Mesendoderm (in vitro differentiated cells): Measurements from ENCODE around the gene GNA15.

ENCODE experiments used
- DNase-seq: peaks from one replicate; pipeline ENCODE4 v3.0.0; 2013
- H2AK5ac ChIP-seq: 2 replicates; pipeline ENCODE4 v1.6.1; 2013; ENCODE audit warnings: low read length, inconsistent platforms
- H2BK120ac ChIP-seq: 2 replicates; pipeline ENCODE4 v1.6.1; 2013; ENCODE audit warnings: low read depth, mild to moderate bottlenecking, low read length, moderate library complexity, mixed read lengths
- H2BK15ac ChIP-seq: replicated peaks from 2 replicates; pipeline ENCODE4 v1.6.1; 2013; ENCODE audit warnings: low read depth, mild to moderate bottlenecking, moderate library complexity
- H2BK5ac ChIP-seq: 2 replicates; pipeline ENCODE4 v1.6.1; 2013; ENCODE audit warnings: low read length, inconsistent platforms
- H3K18ac ChIP-seq: 2 replicates; pipeline ENCODE4 v1.6.1; 2013; ENCODE audit warnings: mild to moderate bottlenecking, low read length, mixed read lengths
- H3K23ac ChIP-seq: one replicate; pipeline ENCODE4 v1.6.1; 2013; ENCODE audit warnings: low read length
- H3K27ac ChIP-seq: 2 replicates; pipeline ENCODE4 v1.5.1; 2013; ENCODE audit warnings: low read depth, mild to moderate bottlenecking, inconsistent platforms, low read length, moderate library complexity
- H3K27me3 ChIP-seq: 2 replicates; pipeline ENCODE4 v1.6.1; 2013; ENCODE audit warnings: low read length, control low read depth, mild to moderate bottlenecking, inconsistent platforms; ENCODE audit not compliant: insufficient read depth, poor library complexity
- H3K36me3 ChIP-seq: 2 replicates; pipeline ENCODE4 v1.6.1; 2013; ENCODE audit warnings: low read length, inconsistent platforms; ENCODE audit not compliant: control insufficient read depth, insufficient read depth
- H3K4ac ChIP-seq: one replicate; pipeline ENCODE4 v1.6.1; 2013; ENCODE audit warnings: low read depth, mild to moderate bottlenecking, low read length, moderate library complexity
- H3K4me1 ChIP-seq: 2 replicates; pipeline ENCODE4 v1.6.1; 2013; ENCODE audit warnings: low read depth, low read length, inconsistent platforms; ENCODE audit not compliant: control insufficient read depth
- H3K4me2 ChIP-seq: 2 replicates; pipeline ENCODE4 v1.6.1; 2013; ENCODE audit warnings: low read length
- H3K4me3 ChIP-seq: 2 replicates; pipeline ENCODE4 v1.5.1; 2013; ENCODE audit warnings: mild to moderate bottlenecking, low read length
- H3K56ac ChIP-seq: one replicate; pipeline ENCODE4 v1.6.1; 2013; ENCODE audit warnings: low read length
- H3K79me1 ChIP-seq: 2 replicates; pipeline ENCODE4 v1.6.1; 2013; ENCODE audit warnings: low read length, inconsistent platforms
- H3K79me2 ChIP-seq: 2 replicates; pipeline ENCODE4 v1.6.1; 2013; ENCODE audit warnings: mild to moderate bottlenecking, low read length; ENCODE audit not compliant: control insufficient read depth, insufficient read depth
- H3K9ac ChIP-seq: 2 replicates; pipeline ENCODE4 v1.6.1; 2013; ENCODE audit warnings: low read length, inconsistent platforms
- H4K5ac ChIP-seq: one replicate; pipeline ENCODE4 v1.6.1; 2013; ENCODE audit warnings: low read length
- H4K8ac ChIP-seq: one replicate; pipeline ENCODE4 v1.6.1; 2013; ENCODE audit warnings: low read depth, mild to moderate bottlenecking, control low read depth, low read length, moderate library complexity
- WGBS: extraction: QIAGEN DNeasy Blood & Tissue Kit; methylation state at CpG from one replicate; pipeline ENCODE4 v1.1.7; 2013; ENCODE audit warnings: low lambda C conversion rate, missing lambda C conversion rate; ENCODE audit not compliant: insufficient coverage; ENCODE audit errors: extremely low coverage; 5-methylcytosine and 5-hydroxymethylcytosine counted together

Gene GNA15

GRCh38 chr19:3137119-3137518, 1.3 kb downstream of the GNA15 start:
- Histone ChIP-seq H3K4me3 (no peak overlapping the region), H3K27me3 (no peaks in the 10 kb centered on the region), H4K8ac (no peak overlapping the region), H3K79me2 (no peaks in the 10 kb centered on the region), H3K4me2 (no peak overlapping the region), H3K27ac (no peak overlapping the region), H3K56ac (no peak overlapping the region), H3K36me3 (no peaks in the 10 kb centered on the region), H3K18ac (no peak overlapping the region), H2BK5ac (no peak overlapping the region), H2AK5ac (no peak overlapping the region), H3K9ac (no peak overlapping the region), H3K79me1 (no peaks in the 10 kb centered on the region), H4K5ac (no peak overlapping the region), H3K4me1 (no peaks in the 10 kb centered on the region), H3K4ac (no peak overlapping the region), H2BK15ac (no peak overlapping the region), H3K23ac (no peak overlapping the region), H2BK120ac (no peak overlapping the region)
- no CpG with 5 or more reads among the region's 7 CpGs for WGBS
- no peak for DNase-seq

DNA sequence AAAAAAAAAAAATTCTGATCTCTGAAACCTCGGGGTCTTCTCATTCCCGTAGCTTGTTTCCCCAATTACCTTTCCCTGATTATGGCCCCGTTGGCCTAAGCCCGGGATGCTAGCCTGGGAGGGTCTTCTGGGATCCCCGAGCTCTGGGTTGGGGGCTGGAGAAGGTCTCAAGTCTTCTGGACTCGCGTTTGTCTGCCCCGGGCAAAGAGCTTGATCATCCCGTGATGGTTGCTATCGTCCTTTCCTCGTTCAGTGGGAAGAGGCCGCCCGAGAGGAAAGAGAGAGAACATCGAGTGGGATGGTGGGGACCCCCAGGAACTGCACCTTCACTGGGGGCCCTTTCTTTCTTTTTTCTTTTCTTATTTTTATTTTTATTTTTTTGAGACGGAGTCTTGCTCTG, 2.4 kb downstream of the GNA15 start:
- H3K79me2 ChIP-seq = no peaks in the 10 kb centered on the region
- no peak overlapping the region for H2BK15ac ChIP-seq
- no peak overlapping the region for H2BK120ac ChIP-seq
- no peak overlapping the region for H4K5ac ChIP-seq
- H3K9ac ChIP-seq = no peak overlapping the region
- no peak overlapping the region for H3K4me3 ChIP-seq
- DNase-seq = no peak
- no CpG with 5 or more reads among the region's 15 CpGs for WGBS
- H3K18ac ChIP-seq = no peak overlapping the region
- H3K27me3 ChIP-seq = no peaks in the 10 kb centered on the region
- no peaks in the 10 kb centered on the region for H3K36me3 ChIP-seq
- no peak overlapping the region for H2AK5ac ChIP-seq
- H3K4ac ChIP-seq = no peak overlapping the region
- no peak overlapping the region for H2BK5ac ChIP-seq
- H3K4me1 ChIP-seq = no peaks in the 10 kb centered on the region
- no peak overlapping the region for H3K4me2 ChIP-seq
- H3K79me1 ChIP-seq = no peaks in the 10 kb centered on the region
- H4K8ac ChIP-seq = no peak overlapping the region
- no peak overlapping the region for H3K23ac ChIP-seq
- H3K56ac ChIP-seq = no peak overlapping the region
- H3K27ac ChIP-seq = no peak overlapping the region

GRCh38 chr19:3140667-3141038, 4.8 kb downstream of the GNA15 start:
- Histone ChIP-seq H3K27me3 (no peaks in the 10 kb centered on the region), H3K4ac (no peak overlapping the region), H3K4me1 (no peaks in the 10 kb centered on the region), H3K4me2 (no peak overlapping the region), H2BK120ac (no peak overlapping the region), H4K5ac (no peak overlapping the region), H3K18ac (no peak overlapping the region), H3K23ac (no peak overlapping the region), H2BK15ac (no peak overlapping the region), H3K9ac (no peak overlapping the region), H3K79me1 (no peaks in the 10 kb centered on the region), H3K56ac (no peak overlapping the region), H2BK5ac (no peak overlapping the region), H2AK5ac (no peak overlapping the region), H3K4me3 (no peak overlapping the region), H4K8ac (no peak overlapping the region), H3K36me3 (no peaks in the 10 kb centered on the region), H3K79me2 (no peaks in the 10 kb centered on the region), H3K27ac (no peak overlapping the region)
- no peak for DNase-seq

DNA sequence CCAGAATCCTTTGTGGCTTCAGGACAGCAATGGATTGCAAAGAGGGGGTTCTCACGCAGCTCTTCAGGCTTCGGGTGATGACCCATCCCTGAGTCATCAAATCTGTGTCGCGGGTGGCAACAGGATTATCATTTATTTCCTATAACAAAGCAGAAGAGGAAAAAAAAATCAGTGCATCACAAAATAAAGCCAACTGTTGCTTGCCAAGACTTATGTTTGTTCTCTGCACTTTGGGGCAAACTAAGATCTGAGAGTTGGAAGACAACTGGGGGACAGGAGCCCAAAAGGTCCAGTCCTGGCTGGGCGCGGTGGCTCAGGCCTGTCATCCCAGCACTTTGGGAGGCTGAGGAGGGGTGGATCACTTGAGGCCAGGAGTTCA, 6.4 kb downstream of the GNA15 start:
- no peak overlapping the region for H4K8ac ChIP-seq
- no peak overlapping the region for H4K5ac ChIP-seq
- no peak for DNase-seq
- H3K56ac ChIP-seq = no peak overlapping the region
- no peak overlapping the region for H3K4ac ChIP-seq
- H3K79me2 ChIP-seq = no peaks in the 10 kb centered on the region
- H2BK15ac ChIP-seq = no peak overlapping the region
- H3K36me3 ChIP-seq = no peaks in the 10 kb centered on the region
- no peaks in the 10 kb centered on the region for H3K27me3 ChIP-seq
- H3K4me1 ChIP-seq = no peaks in the 10 kb centered on the region
- no peak overlapping the region for H2BK120ac ChIP-seq
- H3K27ac ChIP-seq = no peak overlapping the region
- no peak overlapping the region for H3K4me2 ChIP-seq
- no peak overlapping the region for H2AK5ac ChIP-seq
- H3K18ac ChIP-seq = no peak overlapping the region
- H2BK5ac ChIP-seq = no peak overlapping the region
- WGBS = no CpG with 5 or more reads among the region's 6 CpGs
- no peak overlapping the region for H3K9ac ChIP-seq
- no peak overlapping the region for H3K4me3 ChIP-seq
- no peak overlapping the region for H3K23ac ChIP-seq
- H3K79me1 ChIP-seq = no peaks in the 10 kb centered on the region

GRCh38 chr19:3142781-3143337, 7.0 kb downstream of the GNA15 start:
- Histone ChIP-seq H2BK120ac (no peak overlapping the region), H3K36me3 (no peaks in the 10 kb centered on the region), H3K79me2 (no peaks in the 10 kb centered on the region), H4K5ac (no peak overlapping the region), H3K4me2 (no peak overlapping the region), H3K18ac (no peak overlapping the region), H3K4me1 (no peaks in the 10 kb centered on the region), H4K8ac (no peak overlapping the region), H3K79me1 (no peaks in the 10 kb centered on the region), H3K4ac (no peak overlapping the region), H3K27ac (no peak overlapping the region), H2BK5ac (no peak overlapping the region), H3K56ac (no peak overlapping the region), H2BK15ac (no peak overlapping the region), H3K23ac (no peak overlapping the region), H2AK5ac (no peak overlapping the region), H3K9ac (no peak overlapping the region), H3K27me3 (no peaks in the 10 kb centered on the region), H3K4me3 (no peak overlapping the region)
- no CpG with 5 or more reads among the region's 11 CpGs for WGBS
- DNase-seq = no peak

DNA sequence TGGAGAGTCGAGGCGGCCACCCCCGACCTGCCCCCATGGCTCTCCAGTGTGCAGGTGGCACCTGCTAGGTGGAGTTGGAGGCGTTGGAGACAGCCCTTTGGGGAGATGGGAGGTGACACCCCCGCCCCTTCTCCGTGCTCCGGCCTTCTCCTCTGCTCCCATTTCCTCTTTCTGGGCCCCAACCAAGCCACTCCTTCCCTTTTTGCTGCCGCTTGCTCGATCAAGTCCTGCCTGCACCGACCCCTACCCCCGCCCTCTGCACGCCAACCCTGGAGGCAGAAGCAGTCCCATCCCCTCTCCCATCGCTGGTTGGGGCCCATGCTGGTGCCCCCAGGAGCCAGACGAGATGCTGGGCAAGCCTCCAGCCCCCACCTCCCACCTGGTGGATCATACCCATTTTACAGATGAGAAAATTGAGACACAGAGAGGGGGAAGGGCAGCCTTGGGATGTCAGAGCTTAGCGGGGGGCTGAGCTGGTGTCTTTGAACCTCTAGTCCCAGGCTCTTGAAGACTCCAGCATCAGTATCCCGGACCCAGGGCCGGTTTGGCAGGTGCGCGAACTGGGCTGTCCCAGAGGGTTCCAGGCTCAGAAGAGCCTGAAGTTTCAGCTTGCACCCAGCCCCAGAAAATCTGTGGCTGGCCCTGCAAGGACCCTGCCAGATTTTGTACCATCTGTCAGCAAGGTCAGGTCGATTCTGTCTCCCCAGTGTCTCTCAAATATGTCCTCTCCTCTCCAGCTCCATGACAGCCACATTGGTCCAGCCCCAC, 10.3 kb downstream of the GNA15 start:
- Histone ChIP-seq H2BK15ac (no peak overlapping the region), H3K36me3 (no peaks in the 10 kb centered on the region), H3K4me2 (no peak overlapping the region), H4K5ac (no peak overlapping the region), H3K18ac (no peak overlapping the region), H3K79me1 (no peaks in the 10 kb centered on the region), H3K4me1 (no peaks in the 10 kb centered on the region), H2BK5ac (no peak overlapping the region), H3K23ac (no peak overlapping the region), H2AK5ac (no peak overlapping the region), H4K8ac (no peak overlapping the region), H3K56ac (no peak overlapping the region), H3K4me3 (no peak overlapping the region), H2BK120ac (no peak overlapping the region), H3K4ac (no peak overlapping the region), H3K9ac (no peak overlapping the region), H3K27me3 (no peaks in the 10 kb centered on the region), H3K79me2 (no peaks in the 10 kb centered on the region), H3K27ac (no peak overlapping the region)
- WGBS = no CpG with 5 or more reads among the region's 20 CpGs
- DNase-seq = no peak
